Ascending aorta (tissue), 2 donors: ENCODE results near the gene R3HDML. TPM values are rescaled to one million over a fixed set of nuclear protein-coding genes. Genes with fewer than 3 reads are reported as not detected.

Source experiments
- DNase-seq, 2 donors: peaks; one replicate each; pipeline ENCODE4 v3.0.0-alpha.2; 2019; ENCODE audit warnings: low spot score in 2 of 2
- H3K27ac ChIP-seq, 2 donors: fragments of 200-600 bp; sonication (generic); one replicate each; pipeline ENCODE4 v1.5.1; 2016 to 2017; ENCODE audit warnings: mild to moderate bottlenecking in 1 of 2
- H3K27me3 ChIP-seq: fragments of 200-600 bp; sonication (generic); one replicate; pipeline ENCODE4 v1.5.1; 2017
- H3K36me3 ChIP-seq, 2 donors: fragments of 200-600 bp; sonication (generic); one replicate each; pipeline ENCODE4 v1.5.1; 2016
- H3K4me1 ChIP-seq, 2 donors: fragments of 200-600 bp; sonication (generic); one replicate each; pipeline ENCODE4 v1.5.1; 2016 to 2017; ENCODE audit warnings: mild to moderate bottlenecking in 1 of 2
- H3K4me3 ChIP-seq, 2 donors: fragments of 200-600 bp; sonication (generic); one replicate each; pipeline ENCODE4 v1.5.1; 2016 to 2017; ENCODE audit warnings: mild to moderate bottlenecking in 1 of 2
- H3K9me3 ChIP-seq, 2 donors: fragments of 200-600 bp; sonication (generic); one replicate each; pipeline ENCODE4 v1.5.1; 2016
- intact Hi-C: fragments of 100-400 bp; cut with DNase I; formaldehyde crosslinking; loops from one replicate; pipeline ENCODE4 v1.15.1; 2023
- total RNA-seq: library from RNA; depleted of rRNA; stranded (reverse); fragments of >200 nt; gene quantifications from one replicate; pipeline ENCODE4 v1.1.0, GENCODE V29; 2016
- TF ChIP-seq, protein P1 (sequence below), 3 experiments: fragments of 200-600 bp in 2 of 3; fragments of 450-650 bp in 1 of 3; sonication (generic) in 2 of 3; IDR thresholded peaks; one replicate each; pipeline ENCODE4 v1.5.1; 2016 to 2019; ENCODE audit warnings: antibody characterized with exemption in 3 of 3, mild to moderate bottlenecking in 1 of 3, moderate library complexity in 1 of 3

Gene R3HDML
- total RNA-seq, 1 donor from 2014 or later, result not detected

DNA sequence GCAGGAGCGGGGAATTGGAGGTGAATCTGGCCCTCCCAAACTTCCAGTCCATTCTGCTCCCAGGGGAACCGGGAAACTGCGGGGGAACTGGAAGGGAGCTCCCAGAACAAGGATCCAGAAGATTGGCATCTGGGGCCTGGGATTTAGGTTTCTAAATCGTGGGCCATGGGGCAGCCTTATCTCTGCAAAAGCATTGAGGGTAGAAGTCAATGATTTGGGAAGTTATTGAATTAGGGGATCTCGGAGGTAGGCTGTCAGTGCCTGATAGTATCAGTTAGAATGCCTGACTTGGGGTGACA is 63.8 kb downstream of the R3HDML start:
- intact Hi-C loops, result no loop called here
- no peaks in the 10 kb centered on the region for H3K27me3 ChIP-seq
- no peaks in the 10 kb centered on the region for H3K9me3 ChIP-seq
- no peak overlapping the region for H3K4me3 ChIP-seq
- no peaks in the 10 kb centered on the region for H3K36me3 ChIP-seq
- H3K27ac ChIP-seq, result no peak overlapping the region
- DNase-seq, result no peak
- H3K4me1 ChIP-seq, result no peaks in the 10 kb centered on the region
- TF ChIP-seq, protein P1, sequence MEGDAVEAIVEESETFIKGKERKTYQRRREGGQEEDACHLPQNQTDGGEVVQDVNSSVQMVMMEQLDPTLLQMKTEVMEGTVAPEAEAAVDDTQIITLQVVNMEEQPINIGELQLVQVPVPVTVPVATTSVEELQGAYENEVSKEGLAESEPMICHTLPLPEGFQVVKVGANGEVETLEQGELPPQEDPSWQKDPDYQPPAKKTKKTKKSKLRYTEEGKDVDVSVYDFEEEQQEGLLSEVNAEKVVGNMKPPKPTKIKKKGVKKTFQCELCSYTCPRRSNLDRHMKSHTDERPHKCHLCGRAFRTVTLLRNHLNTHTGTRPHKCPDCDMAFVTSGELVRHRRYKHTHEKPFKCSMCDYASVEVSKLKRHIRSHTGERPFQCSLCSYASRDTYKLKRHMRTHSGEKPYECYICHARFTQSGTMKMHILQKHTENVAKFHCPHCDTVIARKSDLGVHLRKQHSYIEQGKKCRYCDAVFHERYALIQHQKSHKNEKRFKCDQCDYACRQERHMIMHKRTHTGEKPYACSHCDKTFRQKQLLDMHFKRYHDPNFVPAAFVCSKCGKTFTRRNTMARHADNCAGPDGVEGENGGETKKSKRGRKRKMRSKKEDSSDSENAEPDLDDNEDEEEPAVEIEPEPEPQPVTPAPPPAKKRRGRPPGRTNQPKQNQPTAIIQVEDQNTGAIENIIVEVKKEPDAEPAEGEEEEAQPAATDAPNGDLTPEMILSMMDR (IDR thresholded peaks at IDR 0.05), result no peak

Other genes starting within 250 kb of the R3HDML start
- gene JPH2, start 149.9 kb upstream of the R3HDML start, total RNA-seq, result 86.7 TPM
- 9.2 TPM for gene OSER1, start 126.3 kb upstream of the R3HDML start, total RNA-seq
- not detected for gene GDAP1L1, start 89.7 kb upstream of the R3HDML start, total RNA-seq
- 5.3 TPM for gene FITM2, start 25.8 kb upstream of the R3HDML start, total RNA-seq
- not detected for gene HNF4A, start 18.7 kb downstream of the R3HDML start, total RNA-seq
- 44.9 TPM for gene TTPAL, start 138.8 kb downstream of the R3HDML start, total RNA-seq
- gene SERINC3, start 185.0 kb downstream of the R3HDML start, total RNA-seq, result 78.1 TPM
- 84.7 TPM for gene PKIG, start 245.5 kb downstream of the R3HDML start, total RNA-seq